Measurements from ENCODE around the gene NLRC5.

GRCh38 chr16:57081744-57082143 lies 92.4 kb downstream of the NLRC5 start:
- TF ChIP-seq CTCF (IDR thresholded peaks at IDR 0.05): no peak
- TF ChIP-seq EP300 (IDR thresholded peaks at IDR 0.05): no peak
- no peak for TF ChIP-seq POLR2A (IDR thresholded peaks at IDR 0.05)
- no peak for TF ChIP-seq POLR2AphosphoS5 (IDR thresholded peaks at IDR 0.05)
